ENCODE data around the gene CRYBB1. TPM values are rescaled to one million over a fixed set of nuclear protein-coding genes. Genes with fewer than 3 reads are reported as not detected.
A peak's percentile ranks its signal among the peaks of the same experiment; 100 is the strongest.

The CRYBB1 gene
- total and polyA plus RNA-seq, 10 donors = 0.34 to 2.9 (median 1.7) TPM

GRCh38 chr22:26567610-26568009 lies 50.2 kb downstream of the CRYBB1 start:
- 77 to 87% (median 81%) methylated on average over 2 of the region's 2 CpGs for WGBS, 5 donors
- no peak for DNase-seq
- no peak overlapping the region for H3K4me3 ChIP-seq
- no peak overlapping the region for H3K27ac ChIP-seq
- H3K36me3 ChIP-seq = peaks cover 0 to 43% (median 10%) of the 10 kb centered on the region in 6 donors
- intact Hi-C loops (cut with DNase I; ENCODE audit: low total_unique reads) = no loop called here
- no peak for TF ChIP-seq CTCF (IDR thresholded peaks at IDR 0.05 in 8 of 11, conservative IDR thresholded peaks at IDR 0.05 in 3 of 11)
- no peak for TF ChIP-seq POLR2AphosphoS5 (IDR thresholded peaks at IDR 0.05)
- no peak for TF ChIP-seq POLR2A (IDR thresholded peaks at IDR 0.05)
- no peaks in the 10 kb centered on the region for H3K9me3 ChIP-seq
- peaks cover 13 to 100% (median 64%) of the 10 kb centered on the region in 6 donors for H3K4me1 ChIP-seq
- no peaks in the 10 kb centered on the region for H3K27me3 ChIP-seq (replicated peaks in 1 of 7)

- Histone ChIP-seq H3K36me3 (peaks cover 0 to 44% (median 10%) of the 10 kb centered on the region in 6 donors), H3K27me3 (replicated peaks in 1 of 7) (no peaks in the 10 kb centered on the region), H3K9me3 (no peaks in the 10 kb centered on the region), H3K4me1 (peaks cover 13 to 100% (median 64%) of the 10 kb centered on the region in 6 donors), H3K4me3 (no peak overlapping the region), H3K27ac (no peak overlapping the region)
- DNase-seq = no peak
- 92 to 100% (median 96%) methylated on average over 3 of the region's 3 CpGs for WGBS, 5 donors
- TF ChIP-seq POLR2AphosphoS5 (IDR thresholded peaks at IDR 0.05) (no peak), CTCF (IDR thresholded peaks at IDR 0.05 in 8 of 11, conservative IDR thresholded peaks at IDR 0.05 in 3 of 11) (no peak), POLR2A (IDR thresholded peaks at IDR 0.05) (no peak)
- intact Hi-C loops (cut with DNase I; ENCODE audit: low total_unique reads) = no loop called here
Observed at GRCh38 chr22:26566994-26567393, 50.8 kb downstream of the CRYBB1 start.

DNA sequence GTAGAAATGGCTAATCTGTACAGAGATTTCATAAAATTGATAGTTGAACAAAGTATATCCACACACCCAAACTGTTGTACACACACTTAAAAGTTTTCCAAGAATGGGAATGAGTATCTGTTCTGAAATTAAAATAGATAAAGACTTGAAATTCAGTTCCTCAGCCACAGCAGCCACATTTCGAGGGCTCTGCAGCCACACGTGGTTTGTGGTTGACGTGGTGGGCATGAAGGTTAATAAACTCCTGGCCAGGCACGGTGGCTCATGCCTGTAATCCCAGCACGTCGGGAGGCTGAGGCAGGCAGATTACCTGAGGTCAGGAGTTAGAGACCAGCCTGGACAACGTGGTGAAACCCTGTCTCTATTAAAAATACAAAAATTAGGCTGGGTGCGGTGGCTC lies 51.9 kb downstream of the CRYBB1 start:
- Histone ChIP-seq H3K27ac (no peak overlapping the region), H3K4me1 (peaks cover 13 to 98% (median 60%) of the 10 kb centered on the region in 6 donors), H3K9me3 (no peaks in the 10 kb centered on the region), H3K27me3 (replicated peaks in 1 of 7) (no peaks in the 10 kb centered on the region), H3K4me3 (no peak overlapping the region), H3K36me3 (peaks cover 0 to 48% (median 10%) of the 10 kb centered on the region in 6 donors)
- WGBS, 5 donors = 42 to 61% (median 54%) methylated on average over 8 of the region's 8 CpGs
- TF ChIP-seq POLR2A (IDR thresholded peaks at IDR 0.05) (no peak), CTCF (IDR thresholded peaks at IDR 0.05 in 8 of 11, conservative IDR thresholded peaks at IDR 0.05 in 3 of 11) (no peak), POLR2AphosphoS5 (IDR thresholded peaks at IDR 0.05) (no peak)
- DNase-seq = no peak
- intact Hi-C loops (cut with DNase I; ENCODE audit: low total_unique reads) = no loop called here

- Histone ChIP-seq H3K36me3 (peaks cover 0 to 48% (median 10%) of the 10 kb centered on the region in 6 donors), H3K4me1 (peaks cover 10 to 97% (median 56%) of the 10 kb centered on the region in 6 donors), H3K4me3 (no peak overlapping the region), H3K27me3 (replicated peaks in 1 of 7) (no peaks in the 10 kb centered on the region), H3K27ac (peak overlapping the region in 1 of 8 donors; percentile 1), H3K9me3 (no peaks in the 10 kb centered on the region)
- WGBS, 5 donors = 92 to 97% (median 95%) methylated on average over 6 of the region's 6 CpGs
- DNase-seq = no peak
- TF ChIP-seq POLR2AphosphoS5 (IDR thresholded peaks at IDR 0.05) (no peak), POLR2A (IDR thresholded peaks at IDR 0.05) (no peak), CTCF (IDR thresholded peaks at IDR 0.05 in 8 of 11, conservative IDR thresholded peaks at IDR 0.05 in 3 of 11) (no peak)
- intact Hi-C loops (cut with DNase I; ENCODE audit: low total_unique reads) = no loop called here
Observed at GRCh38 chr22:26565181-26565580, 52.6 kb downstream of the CRYBB1 start.
